GM18526 (cell line): ENCODE measurements around the gene MAP2K7.

Experiments used
- POLR2A ChIP-seq: IDR thresholded peaks from 3 replicates; pipeline ENCODE4 v1.6.1; 2011; ENCODE audit not compliant: insufficient read length; ENCODE audit errors: extremely low read depth

Gene MAP2K7

GRCh38 chr19:7873304-7874075 is 30.2 kb upstream of the MAP2K7 start:
- TF ChIP-seq POLR2A: no peak

GRCh38 chr19:7874076-7874896 is 29.4 kb upstream of the MAP2K7 start, which contains the start of gene PRR36:
TSS of gene PRR36 (minus strand) at chr19:7874390. CDS start at chr19:7873689, 701 bp downstream.
- TF ChIP-seq POLR2A: no peak

- no peak for TF ChIP-seq POLR2A
Observed at GRCh38 chr19:7874897-7875273, 28.8 kb upstream of the MAP2K7 start.

GRCh38 chr19:7877249-7877836 is 26.3 kb upstream of the MAP2K7 start:
- TF ChIP-seq POLR2A: no peak

- TF ChIP-seq POLR2A: no peak
Observed at GRCh38 chr19:7879111-7879807, 24.4 kb upstream of the MAP2K7 start.

GRCh38 chr19:7879836-7880235 is 23.8 kb upstream of the MAP2K7 start:
- TF ChIP-seq POLR2A: no peak

GRCh38 chr19:7881910-7882309 is 21.8 kb upstream of the MAP2K7 start:
- no peak for TF ChIP-seq POLR2A

- no peak for TF ChIP-seq POLR2A
Observed at GRCh38 chr19:7883105-7883504, 20.6 kb upstream of the MAP2K7 start.

GRCh38 chr19:7883796-7884570 is 19.7 kb upstream of the MAP2K7 start:
- TF ChIP-seq POLR2A: no peak

- TF ChIP-seq POLR2A: no peak
Observed at GRCh38 chr19:7885818-7886217, 17.9 kb upstream of the MAP2K7 start.

GRCh38 chr19:7887408-7888144 is 16.1 kb upstream of the MAP2K7 start:
- TF ChIP-seq POLR2A: no peak

GRCh38 chr19:7888145-7888825 is 15.4 kb upstream of the MAP2K7 start, which contains the start of gene LRRC8E:
TSS of gene LRRC8E (plus strand) at chr19:7888510. CDS start at chr19:7895604, 7,094 bp downstream.
- no peak for TF ChIP-seq POLR2A

- no peak for TF ChIP-seq POLR2A
Observed at GRCh38 chr19:7888826-7889217, 14.9 kb upstream of the MAP2K7 start.
